HepG2 (cell line): ENCODE measurements around the gene SGIP1.

ENCODE experiments used
- ARNTL ChIP-seq: sonication (generic); formaldehyde crosslinking; IDR thresholded peaks from 2 replicates; pipeline ENCODE4 v1.4.0; 2020; ENCODE audit warnings: mild to moderate bottlenecking, missing genetic modification reagents
- CTCF ChIP-seq: sonication (generic); formaldehyde crosslinking; IDR thresholded peaks from 2 replicates; pipeline ENCODE4 v1.5.0; 2020; ENCODE audit warnings: mild to moderate bottlenecking, missing genetic modification reagents, moderate library complexity
- ZKSCAN8 ChIP-seq: IDR thresholded peaks from 2 replicates; pipeline ENCODE4 v1.6.1; 2016; ENCODE audit warnings: borderline replicate concordance, missing genetic modification reagents, missing compliant biosample characterization

GRCh38 chr1:66690666-66691381, 156.9 kb downstream of the SGIP1 start:
- TF ChIP-seq ARNTL (no peak), CTCF (no peak), ZKSCAN8 (CRISPR knock-in tag) (no peak)
